K562 (cell line): ENCODE data around the gene ZBTB14. TPM values are rescaled to one million over a fixed set of nuclear protein-coding genes. Genes with fewer than 3 reads are reported as not detected.

Source experiments
- DDX20 ChIP-seq: fragments of 450-650 bp; IDR thresholded peaks from 2 replicates; pipeline ENCODE4 v1.6.1; 2016; ENCODE audit warnings: missing genetic modification characterization, low read depth, mild to moderate bottlenecking, missing compliant biosample characterization, moderate library complexity
- HIVEP1 ChIP-seq: fragments of 250-450 bp; sonication (Bioruptor Pico); IDR thresholded peaks from 2 replicates; pipeline ENCODE4 v1.4.0; 2020; ENCODE audit warnings: mild to moderate bottlenecking
- KLF10 ChIP-seq: fragments of 250-450 bp; sonication (Bioruptor Pico); IDR thresholded peaks from 2 replicates; pipeline ENCODE4 v1.6.1; 2021; ENCODE audit warnings: matching md5 sums
- NCOA4 ChIP-seq: fragments of 450-650 bp; IDR thresholded peaks from 2 replicates; pipeline ENCODE4 v1.6.1; 2018; ENCODE audit warnings: mild to moderate bottlenecking; ENCODE audit not compliant: partially characterized antibody
- NFYB ChIP-seq: IDR thresholded peaks from 2 replicates; pipeline ENCODE4 v1.6.1; 2011; ENCODE audit warnings: mild to moderate bottlenecking, moderate library complexity; ENCODE audit not compliant: insufficient read length; ENCODE audit errors: extremely low read depth
- SAP30 ChIP-seq: fragments of 200-600 bp; sonication (generic); IDR thresholded peaks from 2 replicates; pipeline ENCODE4 v1.6.1; 2012; ENCODE audit warnings: borderline replicate concordance, low read depth, mild to moderate bottlenecking, moderate library complexity, low read length, control low read depth, inconsistent platforms; ENCODE audit not compliant: insufficient read depth, poor library complexity, severe bottlenecking
- SMAD2 ChIP-seq: fragments of 150-350 bp; IDR thresholded peaks from 2 replicates; pipeline ENCODE4 v1.6.1; 2014; ENCODE audit warnings: low read depth, mild to moderate bottlenecking, low read length
- TCF3 ChIP-seq: sonication (generic); formaldehyde crosslinking; IDR thresholded peaks from 2 replicates; pipeline ENCODE4 v1.4.0; 2020; ENCODE audit warnings: mild to moderate bottlenecking, missing genetic modification reagents
- ZNF184 ChIP-seq: sonication (generic); formaldehyde crosslinking; IDR thresholded peaks from 2 replicates; pipeline ENCODE4 v1.5.0; 2020; ENCODE audit warnings: missing genetic modification reagents
- polyA plus RNA-seq, 8 experiments: library from polyadenylated mRNA; depleted of rRNA in 4 of 8; stranded (reverse) in 5 of 8; unstranded in 3 of 8; fragments of >200 nt; fragmentation: Nextera tagmentation in 2 of 8; fragmentation: Illumina TruSeq in 1 of 8; extraction: Ambion mirVana in 2 of 8; extraction: Trizol in 1 of 8; gene quantifications; 2 replicates each; pipeline versions ENCODE4 v1.2.1 to v1.2.3, GENCODE V29; 2011 to 2014; ENCODE audit warnings: inconsistent platforms in 1 of 8, missing spikeins in 1 of 8
- total RNA-seq, 7 experiments: library from RNA; depleted of rRNA in 6 of 7; stranded (reverse); fragments of >200 nt in 6 of 7; fragmentation: Illumina TruSeq in 2 of 7; extraction: Trizol in 2 of 7; gene quantifications; 2 replicates each; pipeline versions ENCODE4 v1.2.1 to v1.2.3, GENCODE V29; 2011 to 2021; ENCODE audit warnings: low replicate concordance in 1 of 7
- TF ChIP-seq, protein P1 (sequence below): fragments of 450-650 bp; conservative IDR thresholded peaks from 2 replicates; pipeline ENCODE4 v1.6.1; 2016; ENCODE audit warnings: missing genetic modification characterization, low read depth, mild to moderate bottlenecking, control low read depth, missing compliant biosample characterization
- TF ChIP-seq, protein P2 (sequence below): IDR thresholded peaks from 2 replicates; pipeline ENCODE4 v1.6.1; 2016; ENCODE audit warnings: missing genetic modification characterization, missing compliant biosample characterization
- TF ChIP-seq, protein P3 (sequence below): sonication (generic); formaldehyde crosslinking; IDR thresholded peaks from 2 replicates; pipeline ENCODE4 v1.5.0; 2020; ENCODE audit warnings: missing genetic modification reagents
- TF ChIP-seq, protein P4 (sequence below): fragments of 200-800 bp; sonication (Bioruptor generic); IDR thresholded peaks from 2 replicates; pipeline ENCODE4 v1.6.1; 2017; ENCODE audit warnings: missing genetic modification characterization, missing compliant biosample characterization
- TF ChIP-seq, protein P5 (sequence below): fragments of 250-450 bp; sonication (Bioruptor Pico); IDR thresholded peaks from 2 replicates; pipeline ENCODE4 v1.5.0; 2020; ENCODE audit warnings: mild to moderate bottlenecking
- TF ChIP-seq, protein P6 (sequence below): fragments of 450-650 bp; formaldehyde crosslinking; IDR thresholded peaks from 2 replicates; pipeline ENCODE4 v1.4.0; 2022; ENCODE audit warnings: missing genetic modification characterization
- TF ChIP-seq, protein P7 (sequence below): fragments of 450-650 bp; formaldehyde crosslinking; IDR thresholded peaks from 2 replicates; pipeline ENCODE4 v1.4.0; 2020; ENCODE audit warnings: mild to moderate bottlenecking, mixed read lengths

The ZBTB14 gene
- total and polyA plus RNA-seq, 9 of the 15 experiments (the other 6 are each of a cell fraction or from before 2014, with no cell fraction given) = 2.8 to 12.6 (median 9.0) TPM

DNA sequence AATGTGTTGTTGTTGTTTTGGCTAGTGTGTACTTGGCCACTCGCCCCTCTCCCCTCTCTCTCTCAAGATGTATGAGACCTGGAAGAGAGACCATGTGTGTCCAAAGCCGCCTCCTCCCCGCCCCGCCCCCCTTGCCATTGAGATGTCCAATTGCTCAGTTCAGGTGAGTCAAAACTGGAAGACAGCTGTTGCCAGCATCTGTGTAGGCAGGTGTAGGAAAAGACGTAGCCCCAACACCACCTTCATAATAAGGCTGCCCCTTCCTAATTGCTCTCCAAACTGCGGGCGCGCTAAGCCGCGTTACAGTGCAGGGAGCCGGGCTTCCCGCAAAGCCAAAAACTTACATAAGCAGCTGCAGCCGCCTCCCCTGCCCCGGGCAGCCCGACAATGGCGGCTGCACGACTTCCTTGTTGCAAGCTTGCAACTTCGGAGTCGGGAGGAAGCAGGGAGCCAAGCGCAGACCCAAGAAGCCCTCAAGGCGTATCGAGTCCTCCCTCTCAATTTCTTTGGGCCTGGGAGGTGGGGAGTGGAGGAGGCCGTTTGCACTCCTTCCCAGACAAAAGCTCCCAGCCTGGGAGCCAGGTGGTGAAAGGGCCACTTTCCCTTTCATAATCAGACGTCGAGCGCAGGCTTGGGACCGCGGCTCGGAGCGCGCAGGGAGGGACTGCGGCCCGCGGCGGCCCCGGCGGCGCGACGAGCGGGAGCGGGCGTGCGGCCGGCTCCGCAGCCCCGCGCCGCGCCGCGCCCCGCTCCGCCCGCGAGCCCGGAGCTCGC lies 882 bp downstream of the ZBTB14 start (continued):
- TF ChIP-seq, protein P1, sequence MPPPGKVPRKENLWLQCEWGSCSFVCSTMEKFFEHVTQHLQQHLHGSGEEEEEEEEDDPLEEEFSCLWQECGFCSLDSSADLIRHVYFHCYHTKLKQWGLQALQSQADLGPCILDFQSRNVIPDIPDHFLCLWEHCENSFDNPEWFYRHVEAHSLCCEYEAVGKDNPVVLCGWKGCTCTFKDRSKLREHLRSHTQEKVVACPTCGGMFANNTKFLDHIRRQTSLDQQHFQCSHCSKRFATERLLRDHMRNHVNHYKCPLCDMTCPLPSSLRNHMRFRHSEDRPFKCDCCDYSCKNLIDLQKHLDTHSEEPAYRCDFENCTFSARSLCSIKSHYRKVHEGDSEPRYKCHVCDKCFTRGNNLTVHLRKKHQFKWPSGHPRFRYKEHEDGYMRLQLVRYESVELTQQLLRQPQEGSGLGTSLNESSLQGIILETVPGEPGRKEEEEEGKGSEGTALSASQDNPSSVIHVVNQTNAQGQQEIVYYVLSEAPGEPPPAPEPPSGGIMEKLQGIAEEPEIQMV (tag) = no peak
- TF ChIP-seq ZNF184 (CRISPR knock-in tag) = no peak
- TF ChIP-seq, protein P2, sequence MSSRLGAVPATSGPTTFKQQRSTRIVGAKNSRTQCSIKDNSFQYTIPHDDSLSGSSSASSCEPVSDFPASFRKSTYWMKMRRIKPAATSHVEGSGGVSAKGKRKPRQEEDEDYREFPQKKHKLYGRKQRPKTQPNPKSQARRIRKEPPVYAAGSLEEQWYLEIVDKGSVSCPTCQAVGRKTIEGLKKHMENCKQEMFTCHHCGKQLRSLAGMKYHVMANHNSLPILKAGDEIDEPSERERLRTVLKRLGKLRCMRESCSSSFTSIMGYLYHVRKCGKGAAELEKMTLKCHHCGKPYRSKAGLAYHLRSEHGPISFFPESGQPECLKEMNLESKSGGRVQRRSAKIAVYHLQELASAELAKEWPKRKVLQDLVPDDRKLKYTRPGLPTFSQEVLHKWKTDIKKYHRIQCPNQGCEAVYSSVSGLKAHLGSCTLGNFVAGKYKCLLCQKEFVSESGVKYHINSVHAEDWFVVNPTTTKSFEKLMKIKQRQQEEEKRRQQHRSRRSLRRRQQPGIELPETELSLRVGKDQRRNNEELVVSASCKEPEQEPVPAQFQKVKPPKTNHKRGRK = no peak
- TF ChIP-seq NFYB = no peak
- TF ChIP-seq, protein P3, sequence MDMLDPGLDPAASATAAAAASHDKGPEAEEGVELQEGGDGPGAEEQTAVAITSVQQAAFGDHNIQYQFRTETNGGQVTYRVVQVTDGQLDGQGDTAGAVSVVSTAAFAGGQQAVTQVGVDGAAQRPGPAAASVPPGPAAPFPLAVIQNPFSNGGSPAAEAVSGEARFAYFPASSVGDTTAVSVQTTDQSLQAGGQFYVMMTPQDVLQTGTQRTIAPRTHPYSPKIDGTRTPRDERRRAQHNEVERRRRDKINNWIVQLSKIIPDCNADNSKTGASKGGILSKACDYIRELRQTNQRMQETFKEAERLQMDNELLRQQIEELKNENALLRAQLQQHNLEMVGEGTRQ (CRISPR knock-in tag) = no peak
- TF ChIP-seq DDX20 (tag) = no peak
- no peak for TF ChIP-seq KLF10 (CRISPR knock-in tag)
- TF ChIP-seq HIVEP1 (CRISPR knock-in tag) = no peak
- TF ChIP-seq SAP30 = peak; percentile 48
- TF ChIP-seq, protein P4, sequence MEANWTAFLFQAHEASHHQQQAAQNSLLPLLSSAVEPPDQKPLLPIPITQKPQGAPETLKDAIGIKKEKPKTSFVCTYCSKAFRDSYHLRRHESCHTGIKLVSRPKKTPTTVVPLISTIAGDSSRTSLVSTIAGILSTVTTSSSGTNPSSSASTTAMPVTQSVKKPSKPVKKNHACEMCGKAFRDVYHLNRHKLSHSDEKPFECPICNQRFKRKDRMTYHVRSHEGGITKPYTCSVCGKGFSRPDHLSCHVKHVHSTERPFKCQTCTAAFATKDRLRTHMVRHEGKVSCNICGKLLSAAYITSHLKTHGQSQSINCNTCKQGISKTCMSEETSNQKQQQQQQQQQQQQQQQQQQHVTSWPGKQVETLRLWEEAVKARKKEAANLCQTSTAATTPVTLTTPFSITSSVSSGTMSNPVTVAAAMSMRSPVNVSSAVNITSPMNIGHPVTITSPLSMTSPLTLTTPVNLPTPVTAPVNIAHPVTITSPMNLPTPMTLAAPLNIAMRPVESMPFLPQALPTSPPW (CRISPR knock-in tag) = no peak
- TF ChIP-seq, protein P5, sequence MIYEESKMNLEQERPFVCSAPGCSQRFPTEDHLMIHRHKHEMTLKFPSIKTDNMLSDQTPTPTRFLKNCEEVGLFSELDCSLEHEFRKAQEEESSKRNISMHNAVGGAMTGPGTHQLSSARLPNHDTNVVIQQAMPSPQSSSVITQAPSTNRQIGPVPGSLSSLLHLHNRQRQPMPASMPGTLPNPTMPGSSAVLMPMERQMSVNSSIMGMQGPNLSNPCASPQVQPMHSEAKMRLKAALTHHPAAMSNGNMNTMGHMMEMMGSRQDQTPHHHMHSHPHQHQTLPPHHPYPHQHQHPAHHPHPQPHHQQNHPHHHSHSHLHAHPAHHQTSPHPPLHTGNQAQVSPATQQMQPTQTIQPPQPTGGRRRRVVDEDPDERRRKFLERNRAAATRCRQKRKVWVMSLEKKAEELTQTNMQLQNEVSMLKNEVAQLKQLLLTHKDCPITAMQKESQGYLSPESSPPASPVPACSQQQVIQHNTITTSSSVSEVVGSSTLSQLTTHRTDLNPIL (CRISPR knock-in tag) = no peak
- TF ChIP-seq, protein P6, sequence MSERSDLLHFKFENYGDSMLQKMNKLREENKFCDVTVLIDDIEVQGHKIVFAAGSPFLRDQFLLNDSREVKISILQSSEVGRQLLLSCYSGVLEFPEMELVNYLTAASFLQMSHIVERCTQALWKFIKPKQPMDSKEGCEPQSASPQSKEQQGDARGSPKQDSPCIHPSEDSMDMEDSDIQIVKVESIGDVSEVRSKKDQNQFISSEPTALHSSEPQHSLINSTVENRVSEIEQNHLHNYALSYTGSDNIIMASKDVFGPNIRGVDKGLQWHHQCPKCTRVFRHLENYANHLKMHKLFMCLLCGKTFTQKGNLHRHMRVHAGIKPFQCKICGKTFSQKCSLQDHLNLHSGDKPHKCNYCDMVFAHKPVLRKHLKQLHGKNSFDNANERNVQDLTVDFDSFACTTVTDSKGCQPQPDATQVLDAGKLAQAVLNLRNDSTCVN = no peak
- no peak for TF ChIP-seq TCF3 (CRISPR knock-in tag)
- TF ChIP-seq SMAD2 = no peak
- no peak for TF ChIP-seq NCOA4
- TF ChIP-seq, protein P7, sequence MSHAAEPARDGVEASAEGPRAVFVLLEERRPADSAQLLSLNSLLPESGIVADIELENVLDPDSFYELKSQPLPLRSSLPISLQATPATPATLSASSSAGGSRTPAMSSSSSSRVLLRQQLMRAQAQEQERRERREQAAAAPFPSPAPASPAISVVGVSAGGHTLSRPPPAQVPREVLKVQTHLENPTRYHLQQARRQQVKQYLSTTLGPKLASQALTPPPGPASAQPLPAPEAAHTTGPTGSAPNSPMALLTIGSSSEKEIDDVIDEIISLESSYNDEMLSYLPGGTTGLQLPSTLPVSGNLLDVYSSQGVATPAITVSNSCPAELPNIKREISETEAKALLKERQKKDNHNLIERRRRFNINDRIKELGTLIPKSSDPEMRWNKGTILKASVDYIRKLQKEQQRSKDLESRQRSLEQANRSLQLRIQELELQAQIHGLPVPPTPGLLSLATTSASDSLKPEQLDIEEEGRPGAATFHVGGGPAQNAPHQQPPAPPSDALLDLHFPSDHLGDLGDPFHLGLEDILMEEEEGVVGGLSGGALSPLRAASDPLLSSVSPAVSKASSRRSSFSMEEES (CRISPR knock-in tag) = no peak
